Nephron progenitor cell (in vitro differentiated cells): ENCODE results near the gene CD302.
"Not testable (repeated sequence)": the region's sequence is repeated elsewhere in the genome, so short reads cannot be mapped to it uniquely, and the experiment has no call there.

Experiments used
- DNase-seq: peaks from one replicate; pipeline ENCODE4 v3.0.0; 2021
- H3K27ac Mint-ChIP-seq: 2 replicates; pipeline ENCODE4 v1.8.0; 2021; ENCODE audit warnings: mild to moderate bottlenecking, moderate library complexity, mixed read lengths
- H3K27me3 Mint-ChIP-seq: 2 replicates; pipeline ENCODE4 v1.8.0; 2021; ENCODE audit warnings: mild to moderate bottlenecking, low read depth, mixed read lengths; ENCODE audit not compliant: poor library complexity
- H3K36me3 Mint-ChIP-seq: 2 replicates; pipeline ENCODE4 v1.8.0; 2021; ENCODE audit warnings: low read depth, mixed read lengths
- H3K4me1 Mint-ChIP-seq: 2 replicates; pipeline ENCODE4 v1.8.0; 2021; ENCODE audit warnings: mixed read lengths
- H3K4me3 Mint-ChIP-seq: 2 replicates; pipeline ENCODE4 v1.8.0; 2021; ENCODE audit warnings: mild to moderate bottlenecking, moderate library complexity, mixed read lengths
- H3K9me3 Mint-ChIP-seq: 2 replicates; pipeline ENCODE4 v1.8.0; 2021; ENCODE audit warnings: mild to moderate bottlenecking, moderate library complexity, mixed read lengths
- CTCF ChIP-seq: fragments of 200-600 bp; sonication (generic); IDR thresholded peaks from 2 replicates; pipeline ENCODE4 v1.5.0; 2021; ENCODE audit warnings: antibody characterized with exemption

The CD302 gene

GRCh38 chr2:159790323-159790722, 7.7 kb downstream of the CD302 start:
- Mint-ChIP-seq H3K4me3 (no peak overlapping the region), H3K36me3 (no peaks in the 10 kb centered on the region), H3K9me3 (no peaks in the 10 kb centered on the region), H3K27me3 (peaks cover 29% of the 10 kb centered on the region), H3K4me1 (no peaks in the 10 kb centered on the region), H3K27ac (no peak overlapping the region)
- no peak for TF ChIP-seq CTCF
- no peak for DNase-seq

- TF ChIP-seq CTCF = no peak
- H3K27me3 Mint-ChIP-seq = peaks cover 17% of the 10 kb centered on the region
- H3K36me3 Mint-ChIP-seq = no peaks in the 10 kb centered on the region
- H3K4me1 Mint-ChIP-seq = no peaks in the 10 kb centered on the region
- no peaks in the 10 kb centered on the region for H3K9me3 Mint-ChIP-seq
- no peak overlapping the region for H3K27ac Mint-ChIP-seq
- no peak for DNase-seq
- no peak overlapping the region for H3K4me3 Mint-ChIP-seq
These were observed 9.8 kb downstream of the CD302 start for GRCh38 chr2:159788253-159788652.

GRCh38 chr2:159787647-159788046, 10.4 kb downstream of the CD302 start:
- H3K36me3 Mint-ChIP-seq, H3K4me1 Mint-ChIP-seq, H3K9me3 Mint-ChIP-seq, H3K4me3 Mint-ChIP-seq, H3K27ac Mint-ChIP-seq, DNase-seq: not testable (repeated sequence)
- peaks cover 10% of the 10 kb centered on the region for H3K27me3 Mint-ChIP-seq

- H3K27ac Mint-ChIP-seq = no peak overlapping the region
- peaks cover 5% of the 10 kb centered on the region for H3K27me3 Mint-ChIP-seq
- H3K4me1 Mint-ChIP-seq = no peaks in the 10 kb centered on the region
- no peak for TF ChIP-seq CTCF
- no peak overlapping the region for H3K4me3 Mint-ChIP-seq
- DNase-seq = no peak
- H3K36me3 Mint-ChIP-seq = no peaks in the 10 kb centered on the region
- H3K9me3 Mint-ChIP-seq = no peaks in the 10 kb centered on the region
These were observed 11.1 kb downstream of the CD302 start for GRCh38 chr2:159786938-159787337.

GRCh38 chr2:159785195-159785594, 12.8 kb downstream of the CD302 start:
- H3K27ac Mint-ChIP-seq = no peak overlapping the region
- no peak overlapping the region for H3K4me3 Mint-ChIP-seq
- no peaks in the 10 kb centered on the region for H3K9me3 Mint-ChIP-seq
- H3K27me3 Mint-ChIP-seq = peaks cover 4% of the 10 kb centered on the region
- no peak for DNase-seq
- TF ChIP-seq CTCF = no peak
- no peaks in the 10 kb centered on the region for H3K36me3 Mint-ChIP-seq
- no peaks in the 10 kb centered on the region for H3K4me1 Mint-ChIP-seq

- not testable (repeated sequence) for H3K27me3 Mint-ChIP-seq, H3K27ac Mint-ChIP-seq, H3K9me3 Mint-ChIP-seq, H3K4me3 Mint-ChIP-seq, H3K4me1 Mint-ChIP-seq, H3K36me3 Mint-ChIP-seq, DNase-seq
These were observed 13.3 kb downstream of the CD302 start for GRCh38 chr2:159784744-159785143.

GRCh38 chr2:159783556-159783955, 14.5 kb downstream of the CD302 start:
- no peak for TF ChIP-seq CTCF
- H3K4me1 Mint-ChIP-seq = no peaks in the 10 kb centered on the region
- H3K9me3 Mint-ChIP-seq = no peaks in the 10 kb centered on the region
- DNase-seq = no peak
- no peaks in the 10 kb centered on the region for H3K27me3 Mint-ChIP-seq
- H3K27ac Mint-ChIP-seq = no peak overlapping the region
- H3K36me3 Mint-ChIP-seq = no peaks in the 10 kb centered on the region
- no peak overlapping the region for H3K4me3 Mint-ChIP-seq
